ENCODE measurements around the gene PCYT1A.

The PCYT1A gene

GRCh38 chr3:196235452-196236122 is 51.9 kb downstream of the PCYT1A start:
- peak; percentile 47 for DNase-seq (ENCODE audit: low spot score)
- TF ChIP-seq CTCF (IDR thresholded peaks at IDR 0.05; ENCODE audit: extremely low read depth, missing control alignments), result no peak

- TF ChIP-seq CTCF (IDR thresholded peaks at IDR 0.05; ENCODE audit: extremely low read depth, missing control alignments), result no peak
- no peak for DNase-seq (ENCODE audit: low spot score)
Measured at GRCh38 chr3:196232882-196233251, 54.7 kb downstream of the PCYT1A start.

- TF ChIP-seq CTCF (IDR thresholded peaks at IDR 0.05; ENCODE audit: extremely low read depth, missing control alignments), result no peak
- peak; percentile 69 for DNase-seq (ENCODE audit: low spot score)
Measured at GRCh38 chr3:196232154-196232881, 55.2 kb downstream of the PCYT1A start.

GRCh38 chr3:196227629-196228493 is 59.7 kb downstream of the PCYT1A start:
- no peak for TF ChIP-seq CTCF (IDR thresholded peaks at IDR 0.05; ENCODE audit: extremely low read depth, missing control alignments)
- DNase-seq (ENCODE audit: low spot score), result no peak

GRCh38 chr3:196227121-196227561 is 60.4 kb downstream of the PCYT1A start:
- no peak for DNase-seq (ENCODE audit: low spot score)
- TF ChIP-seq CTCF (IDR thresholded peaks at IDR 0.05; ENCODE audit: extremely low read depth, missing control alignments), result no peak

GRCh38 chr3:196225763-196226364 is 61.7 kb downstream of the PCYT1A start:
- no peak for TF ChIP-seq CTCF (IDR thresholded peaks at IDR 0.05; ENCODE audit: extremely low read depth, missing control alignments)
- no peak for DNase-seq (ENCODE audit: low spot score)

Data from GM20000 (cell line).